ENCODE measurements around the gene BTNL9.

- TF ChIP-seq CTCF (optimal IDR thresholded peaks at IDR 0.05 in 1 of 3, IDR thresholded peaks at IDR 0.05 in 1 of 3, conservative IDR thresholded peaks at IDR 0.05 in 1 of 3; ENCODE audit: extremely low read depth in 1 of 3, insufficient read depth in 2 of 3, low read length in 3 of 3) (no peak), EZH2 (IDR thresholded peaks at IDR 0.05; ENCODE audit: low read length) (no peak)
Measured at GRCh38 chr5:180990882-180991242, 49.2 kb upstream of the BTNL9 start.
